NCI-H2196 treated with DMSO at 0.1 percent for 48 hours (cell line): ENCODE results near the gene CNTNAP2.

Experiments
- DNase-seq: peaks from one replicate; lab custom pipeline; 2025; ENCODE audit not compliant: unreplicated experiment; lab: John Stamatoyannopoulos, UW

The CNTNAP2 gene

DNA sequence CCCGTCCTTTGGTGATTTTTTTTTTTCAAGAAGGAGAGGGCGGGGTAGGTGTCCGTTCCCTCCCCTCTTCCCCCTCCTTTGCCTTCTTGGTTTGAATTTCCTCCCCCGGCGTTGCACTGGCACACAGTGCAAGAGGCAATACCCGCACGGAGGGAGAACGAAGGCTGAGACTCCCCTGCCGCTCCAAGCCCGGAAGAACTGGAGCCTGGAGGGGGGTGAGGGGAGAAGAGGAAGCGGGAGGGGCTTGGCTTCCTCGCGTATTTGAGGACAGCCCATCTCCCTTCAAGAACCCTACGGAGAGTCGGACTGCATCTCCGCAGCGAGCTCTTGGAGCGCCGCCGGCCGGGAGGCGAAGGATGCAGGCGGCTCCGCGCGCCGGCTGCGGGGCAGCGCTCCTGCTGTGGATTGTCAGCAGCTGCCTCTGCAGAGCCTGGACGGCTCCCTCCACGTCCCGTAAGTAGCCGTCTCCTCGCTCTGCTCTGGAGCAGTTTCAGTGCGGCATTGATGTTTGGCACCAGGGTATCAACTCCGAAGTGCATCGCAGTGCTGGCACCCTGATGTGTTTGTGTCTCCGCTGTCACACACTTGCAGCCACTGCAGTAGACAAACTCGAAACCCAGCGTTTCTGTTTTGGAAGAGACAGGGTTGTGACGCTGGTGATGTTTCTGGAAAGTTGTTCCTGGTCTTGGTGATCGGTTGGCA is at the start of gene CNTNAP2:
Gene CNTNAP2 (plus strand): TSS at position 281 of the 702 bp plus-strand sequence. CDS start 76 bp downstream, at position 357.
- DNase-seq, result peak; percentile 74

DNA sequence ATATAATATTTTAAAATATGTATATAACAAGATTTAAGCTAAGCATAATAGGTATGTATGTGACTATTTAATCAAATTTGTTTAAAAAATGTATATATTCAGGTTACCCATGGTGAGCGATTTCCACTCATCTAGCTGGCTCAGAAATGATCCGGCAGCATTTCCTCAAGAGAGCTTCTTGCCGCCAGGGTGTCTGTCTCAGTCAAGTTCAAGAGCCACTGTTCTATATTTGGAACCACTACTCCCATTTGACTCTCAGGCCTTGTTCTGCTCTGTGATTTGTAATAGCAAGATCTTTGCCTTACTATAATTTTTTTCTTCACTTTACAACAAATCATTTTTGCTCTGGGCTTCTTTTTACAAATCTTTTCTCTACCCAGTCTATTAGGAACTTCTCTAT is 48.7 kb upstream of the CNTNAP2 start:
- no peak for DNase-seq

DNA sequence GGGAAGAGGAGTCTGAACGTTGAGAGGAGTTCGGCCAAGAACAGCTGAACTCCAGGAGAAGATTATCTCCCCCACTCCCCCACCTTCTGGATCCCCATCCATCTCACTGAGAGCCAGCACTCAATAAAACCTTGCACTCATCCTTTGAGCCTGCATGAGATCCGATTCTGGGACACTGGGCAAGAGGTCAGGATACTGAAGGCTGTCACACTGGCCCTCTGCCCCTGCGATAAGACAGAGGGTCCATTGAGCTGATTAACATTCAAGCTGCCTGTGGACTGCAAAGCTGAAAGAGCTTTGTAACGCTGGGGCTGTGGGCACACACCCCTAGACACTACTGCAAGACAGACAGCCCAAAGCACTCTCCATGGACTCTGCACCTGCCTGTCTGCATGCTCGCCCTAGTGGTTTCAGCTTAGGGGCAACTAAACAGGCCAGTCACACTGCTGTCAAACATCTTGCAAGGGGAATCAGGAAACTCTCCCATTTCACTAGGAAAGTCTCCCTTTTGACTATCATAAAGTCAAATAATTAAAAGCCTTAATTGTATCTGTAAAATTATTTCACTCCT is 42.3 kb upstream of the CNTNAP2 start:
- DNase-seq, result no peak

DNA sequence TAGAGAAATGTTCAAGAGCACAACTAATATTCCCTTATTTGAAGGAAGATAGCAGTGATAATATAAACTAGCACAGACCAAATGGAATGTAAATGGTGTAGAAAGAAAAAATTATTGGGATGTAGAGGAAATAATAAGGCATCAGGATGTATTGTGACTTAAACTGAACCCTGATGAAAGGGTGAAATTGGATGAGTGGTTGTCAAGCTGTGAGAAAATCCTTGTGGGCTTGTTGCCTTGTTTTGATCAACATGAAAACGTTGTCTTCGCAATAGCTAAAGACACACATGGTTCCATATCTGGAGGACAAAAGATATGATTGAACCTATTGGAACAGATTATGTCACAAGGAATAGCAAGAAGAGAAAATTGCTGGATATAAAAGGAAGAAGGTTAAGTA is 40.3 kb upstream of the CNTNAP2 start:
- DNase-seq, result no peak

DNA sequence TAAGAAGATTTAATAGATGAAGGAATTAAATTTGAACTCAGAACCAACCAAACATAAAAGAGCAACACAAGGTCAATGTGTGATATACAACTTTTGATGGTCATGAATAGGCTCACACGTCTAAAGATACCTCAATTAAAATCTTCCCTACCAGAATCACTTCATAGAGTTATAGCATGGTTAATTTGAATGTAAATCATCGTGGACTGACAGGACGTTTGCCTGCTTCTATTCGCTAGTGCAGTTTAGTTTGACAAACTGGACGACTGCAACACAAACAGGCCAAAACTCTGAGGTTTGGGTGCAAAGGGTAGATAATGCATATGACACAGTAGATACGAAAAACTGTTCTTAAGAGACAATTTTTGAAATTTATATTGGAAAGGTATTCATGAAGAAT is 32.5 kb upstream of the CNTNAP2 start:
- no peak for DNase-seq

DNA sequence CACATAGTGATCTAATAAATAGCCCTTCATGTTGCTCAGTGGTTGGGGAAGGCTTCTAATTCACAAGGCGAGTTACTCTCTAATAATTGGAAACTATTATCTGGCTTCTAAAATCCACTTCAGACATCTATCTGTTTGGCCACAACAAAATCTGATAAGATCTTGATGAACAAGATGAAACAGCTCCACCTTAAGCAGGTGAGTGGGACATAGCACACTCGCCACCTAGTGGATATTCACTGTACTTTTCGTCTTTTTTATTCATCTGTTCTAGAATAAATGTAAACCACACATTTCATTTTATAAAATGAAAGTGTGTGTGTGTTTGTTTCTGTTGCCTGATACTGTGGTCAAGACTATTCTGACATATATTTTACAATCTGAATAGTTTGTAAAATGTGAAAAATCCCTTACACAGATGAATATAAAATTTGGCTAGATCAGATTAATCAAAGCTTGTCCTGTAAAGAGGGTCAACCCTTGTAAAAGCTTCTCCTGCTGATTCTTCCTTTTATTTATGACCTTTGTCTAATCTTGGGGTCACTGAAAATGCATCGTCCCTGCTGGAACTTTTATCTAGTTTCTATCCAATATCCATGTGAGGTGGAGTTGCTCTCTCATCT is 26.5 kb upstream of the CNTNAP2 start:
- peak; percentile 62 for DNase-seq

DNA sequence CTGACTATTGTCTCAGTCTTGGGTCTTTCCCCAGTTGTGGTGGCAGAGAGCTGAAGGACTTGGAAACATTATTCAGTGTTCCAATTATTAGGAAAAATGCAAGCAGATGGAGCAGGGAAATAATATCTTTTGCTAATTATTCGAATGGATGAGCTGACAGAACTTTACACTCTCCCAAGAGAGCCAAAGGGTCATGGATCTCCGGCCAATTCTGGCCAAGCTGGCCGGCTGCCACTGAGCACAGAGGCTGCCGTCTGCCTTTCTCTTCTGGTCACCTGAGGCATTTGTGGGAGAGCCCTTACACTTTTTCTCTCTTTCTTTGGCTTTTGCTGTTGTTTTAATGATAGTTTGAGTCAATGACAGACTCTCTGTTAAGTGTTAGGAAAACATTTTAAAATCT is 22.2 kb upstream of the CNTNAP2 start:
- DNase-seq, result no peak

DNA sequence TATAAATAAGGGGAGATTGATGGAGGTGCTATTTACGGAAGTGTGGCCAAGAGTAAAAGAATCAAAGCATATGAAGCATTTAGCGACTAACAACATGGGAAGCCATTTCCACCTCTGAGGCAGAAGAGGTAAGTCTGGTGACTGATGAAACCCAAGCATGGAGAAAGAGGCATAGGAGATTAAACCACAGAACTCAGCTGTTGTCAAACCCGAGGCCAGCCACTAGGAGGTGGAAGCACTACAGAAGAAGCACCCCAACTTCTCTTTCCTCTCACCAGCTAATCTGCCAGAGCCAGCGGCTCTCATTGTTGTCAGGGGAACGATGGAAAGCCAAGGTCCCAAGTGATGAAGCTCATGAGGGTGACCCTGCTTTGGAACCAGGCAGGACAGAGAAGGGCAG is 19.6 kb upstream of the CNTNAP2 start:
- no peak for DNase-seq

DNA sequence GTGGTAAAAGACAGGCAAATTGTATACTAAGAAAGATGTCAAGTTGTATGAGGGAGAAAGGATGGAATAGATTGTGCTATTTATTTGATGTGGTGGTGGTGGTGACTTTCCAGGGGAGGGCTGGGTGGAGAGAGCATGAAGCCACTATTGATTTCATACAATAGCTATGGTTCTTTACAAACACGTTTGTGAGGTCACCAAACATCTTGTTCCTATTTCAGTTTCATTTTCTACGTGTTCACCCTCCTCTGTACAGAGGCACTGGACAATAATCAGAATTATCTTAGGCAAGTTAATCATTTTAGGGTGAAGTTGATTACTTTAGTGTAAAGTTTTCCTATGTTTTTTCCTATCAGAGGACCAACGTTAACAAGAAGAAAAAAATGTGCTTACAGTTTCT is 10.3 kb upstream of the CNTNAP2 start:
- DNase-seq, result no peak

DNA sequence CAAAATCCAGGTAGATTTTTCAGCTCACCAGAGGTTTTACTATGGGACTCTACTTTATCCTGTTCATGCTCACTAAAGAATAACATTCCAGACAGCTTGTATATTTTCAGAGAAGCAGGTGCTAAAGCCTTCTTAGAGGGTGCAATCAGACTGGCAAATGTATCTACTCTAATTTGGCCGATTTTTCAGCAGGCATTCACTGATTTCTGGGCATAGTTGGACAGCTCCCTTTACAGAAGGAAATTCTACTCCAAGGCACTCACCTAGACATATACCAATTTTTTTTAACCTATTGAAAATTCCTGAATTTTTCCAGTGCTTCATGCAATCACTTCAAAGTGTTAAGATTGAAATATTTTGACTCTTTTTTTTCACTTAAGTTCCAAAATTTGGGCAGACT is 3.8 kb upstream of the CNTNAP2 start:
- DNase-seq, result no peak

DNA sequence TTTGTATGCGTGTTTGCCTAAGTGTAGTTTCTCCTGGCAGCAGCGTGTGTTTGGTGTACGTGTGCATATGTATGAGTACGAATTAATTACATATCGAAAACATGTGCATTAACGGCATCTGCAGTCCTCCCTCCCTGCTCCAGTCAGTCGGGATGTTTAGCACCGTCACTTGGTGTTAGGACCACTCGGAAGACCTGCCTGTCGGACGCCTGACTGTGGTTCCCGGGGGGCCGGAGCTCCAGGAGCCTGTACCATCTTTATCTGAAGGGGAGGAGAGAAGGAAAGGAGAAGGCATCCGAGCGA is 1.1 kb upstream of the CNTNAP2 start:
- peak; percentile 63 for DNase-seq

DNA sequence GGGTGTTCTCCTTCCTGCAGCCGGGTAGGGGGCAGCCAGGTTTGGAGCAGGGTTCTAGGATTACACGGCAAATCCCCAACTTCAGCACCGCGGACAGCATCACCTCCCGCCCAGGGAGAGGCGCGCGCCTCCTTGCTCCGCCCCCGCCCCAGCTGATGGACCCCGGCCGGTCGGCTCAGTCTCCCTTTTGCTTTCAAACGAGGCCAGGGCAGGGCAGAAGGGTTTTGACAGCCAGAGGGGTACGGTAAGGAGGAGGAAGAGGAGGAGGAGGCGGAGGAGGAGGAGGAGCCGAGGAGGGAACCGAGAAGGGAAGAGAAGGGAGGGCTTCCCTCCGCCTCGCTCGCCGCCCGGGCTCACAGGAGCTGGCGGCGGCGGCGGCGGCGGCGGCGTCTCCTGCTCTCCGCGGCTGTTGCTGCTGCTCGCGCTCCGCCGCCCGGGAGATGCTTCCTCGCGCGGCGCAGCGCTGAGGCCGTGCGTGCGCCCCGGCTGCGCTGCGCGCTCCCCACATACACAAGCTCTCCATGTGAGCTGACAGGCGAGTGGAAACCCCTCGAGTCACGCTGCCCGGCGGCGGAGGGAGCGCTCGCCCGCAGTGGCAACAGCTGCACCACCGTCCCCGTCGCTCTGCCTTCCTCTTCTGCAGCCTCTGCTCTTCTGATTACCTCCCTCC is 615 bp upstream of the CNTNAP2 start:
- peak; percentile 68 for DNase-seq

DNA sequence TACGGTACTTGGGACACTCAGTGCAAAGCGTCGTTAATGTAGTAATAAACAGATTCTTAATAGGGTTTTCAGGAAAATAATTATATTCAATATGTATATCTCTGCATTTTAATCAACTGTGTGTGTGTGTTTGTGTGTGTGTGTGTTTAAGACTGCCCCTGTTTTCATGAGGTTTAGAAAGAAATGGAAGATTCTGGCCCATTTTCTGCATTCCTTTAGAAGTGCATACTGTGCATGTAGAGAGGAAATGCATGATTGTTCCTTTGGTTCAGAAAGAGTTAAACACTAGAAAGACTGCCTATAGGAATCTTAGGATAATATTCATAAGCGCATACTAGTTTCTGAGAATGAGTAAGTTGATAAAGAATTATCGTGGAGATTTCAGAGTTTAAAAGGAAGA is 975 bp downstream of the CNTNAP2 start:
- DNase-seq, result no peak

DNA sequence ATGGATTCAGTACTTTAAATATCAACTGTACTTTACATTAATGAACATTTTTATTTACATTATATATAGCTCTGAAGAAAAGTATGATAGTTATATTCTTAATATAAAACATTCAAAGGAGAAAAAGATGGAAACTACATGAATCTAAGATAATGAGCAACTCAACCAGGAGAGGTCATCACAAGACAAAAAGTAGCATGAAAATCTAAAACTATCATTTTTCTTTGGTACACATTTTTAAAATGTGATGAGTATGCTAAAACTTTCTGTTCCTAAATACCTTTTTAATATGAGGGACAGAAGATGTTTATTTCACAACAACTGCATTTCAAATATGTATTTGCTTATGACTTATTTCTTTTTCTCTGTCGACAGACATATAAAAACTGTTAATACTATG is 2.4 kb downstream of the CNTNAP2 start:
- peak; percentile 12 for DNase-seq

DNA sequence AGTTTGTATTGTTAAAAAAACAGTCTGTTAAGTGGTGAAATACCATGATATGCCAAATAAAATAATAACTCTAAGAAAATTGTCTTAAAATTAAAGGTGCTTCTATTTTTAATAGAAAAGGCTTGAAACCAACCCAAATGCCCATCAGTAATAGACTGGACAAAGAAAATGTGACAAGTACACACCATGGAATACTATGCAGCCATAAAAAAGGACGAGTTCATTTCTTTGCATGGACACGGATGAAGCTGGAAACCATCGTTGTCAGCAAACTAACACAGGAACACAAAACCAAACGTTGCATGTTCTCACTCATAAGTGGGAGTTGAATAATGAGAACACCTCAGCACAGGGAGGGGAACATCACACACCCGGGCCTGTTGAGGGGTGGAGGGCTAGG is 7.1 kb downstream of the CNTNAP2 start:
- no peak for DNase-seq

DNA sequence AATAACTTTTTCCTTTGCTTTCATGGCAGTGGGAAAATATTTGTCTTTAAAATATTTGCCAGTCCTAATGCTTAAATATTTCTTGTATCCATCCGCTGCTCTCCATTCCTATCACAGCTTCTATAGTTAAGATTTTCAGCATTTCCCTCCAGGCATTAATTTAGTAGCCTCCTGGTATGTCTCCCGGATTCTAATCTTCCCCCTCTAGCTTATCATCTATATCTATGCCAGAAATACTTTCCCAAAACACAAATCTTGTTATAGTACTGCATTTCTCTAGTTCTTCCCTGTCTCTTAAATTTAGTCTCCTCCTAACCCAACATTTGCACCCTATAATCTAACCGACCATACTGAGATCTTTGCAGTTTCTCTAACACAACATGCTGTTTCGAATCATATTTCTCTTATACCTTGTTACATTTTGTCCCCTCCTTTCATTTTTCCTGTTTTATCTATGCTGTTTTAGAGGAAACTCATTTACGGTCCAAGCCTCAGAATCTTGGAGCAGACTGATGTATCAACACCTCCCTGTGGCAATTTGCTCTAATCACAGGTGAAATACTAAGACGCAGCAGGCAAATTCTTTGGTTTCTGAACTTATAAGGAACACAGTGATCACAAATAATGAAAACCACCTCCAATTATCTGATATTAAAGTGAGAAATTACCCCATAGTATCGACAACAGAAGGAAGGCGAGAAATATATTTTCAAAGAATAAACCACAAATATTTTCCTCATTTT is 10.3 kb downstream of the CNTNAP2 start:
- DNase-seq, result no peak

DNA sequence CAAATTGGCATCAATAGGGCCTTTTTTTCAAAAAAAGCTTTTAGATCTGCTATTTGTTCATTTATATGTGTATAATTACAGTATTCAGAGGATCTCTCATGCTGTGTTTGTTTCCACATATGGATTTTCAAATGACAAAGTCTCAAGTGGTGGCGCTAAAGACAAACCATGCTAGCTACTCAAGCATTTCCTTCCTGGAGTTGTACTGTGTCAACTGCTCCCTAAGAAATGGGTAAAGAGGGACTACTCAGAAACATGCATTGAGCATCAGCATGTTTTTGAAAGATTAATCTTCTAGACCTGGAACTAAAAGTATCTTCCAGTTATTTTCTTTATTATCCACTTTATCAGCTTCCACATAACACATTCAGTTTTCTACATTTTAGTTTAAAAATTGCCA is 12.7 kb downstream of the CNTNAP2 start:
- no peak for DNase-seq

DNA sequence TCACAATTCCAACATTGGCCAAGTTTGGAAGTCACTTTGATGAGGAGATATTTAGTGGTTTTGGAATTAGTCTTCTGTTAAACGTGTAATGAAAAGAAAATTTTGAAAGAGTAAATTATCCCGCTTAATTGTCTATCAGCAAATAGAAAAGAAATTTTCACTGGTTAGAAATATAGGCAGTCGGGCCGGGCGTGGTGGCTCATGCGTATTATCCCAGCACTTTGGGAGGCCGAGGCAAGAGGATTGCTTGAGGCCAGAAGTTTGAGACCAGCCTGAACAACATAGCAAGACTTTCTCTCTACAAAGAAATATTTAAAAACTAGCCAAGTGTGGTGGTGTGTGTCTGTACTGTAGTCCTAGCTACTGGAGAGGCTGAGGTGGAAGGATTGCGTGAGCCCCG is 13.4 kb downstream of the CNTNAP2 start:
- no peak for DNase-seq

DNA sequence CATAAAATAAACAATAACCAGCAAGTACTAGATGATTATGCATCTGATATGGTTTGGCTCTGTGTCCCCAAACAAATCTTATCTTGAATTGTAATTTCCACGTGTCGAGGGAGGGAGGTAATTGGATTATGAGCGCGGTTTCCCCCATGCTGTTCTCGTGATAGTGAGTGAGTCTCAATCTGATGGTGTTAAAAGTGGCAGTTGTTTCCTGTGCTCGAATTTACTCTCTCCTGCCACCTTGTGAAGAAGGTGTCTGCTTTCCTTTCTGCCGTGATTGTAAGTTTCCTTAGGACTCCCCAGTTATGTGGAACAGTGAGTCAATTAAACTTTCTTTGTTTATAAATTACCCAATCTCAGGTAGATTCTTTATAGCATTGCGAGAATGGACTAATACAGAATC is 15.1 kb downstream of the CNTNAP2 start:
- DNase-seq, result no peak

DNA sequence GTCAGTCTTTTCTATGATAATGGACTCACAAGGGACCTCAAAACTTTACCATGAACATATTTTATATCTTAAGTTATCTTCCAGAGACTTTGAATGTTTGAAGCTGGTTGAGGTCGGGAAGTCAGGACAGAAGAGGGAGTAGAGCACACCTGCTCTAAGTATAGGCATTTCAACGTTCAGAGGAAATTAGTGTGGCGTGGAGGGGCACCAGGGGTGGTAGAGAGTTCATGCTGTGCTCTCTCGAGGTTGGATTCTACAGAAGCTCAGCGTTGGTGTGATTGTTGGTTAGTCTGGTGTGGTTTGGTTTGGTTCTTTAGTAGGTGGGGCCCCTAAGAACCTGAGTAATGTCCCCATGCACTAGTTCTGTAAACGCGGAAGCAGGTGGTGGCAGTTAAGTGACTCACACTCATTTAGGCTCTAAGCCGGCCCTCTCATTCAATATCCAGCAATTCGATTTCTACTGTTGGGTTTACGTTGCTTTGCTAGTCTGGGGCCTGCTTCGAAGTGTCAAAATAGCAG is 19.8 kb downstream of the CNTNAP2 start:
- DNase-seq, result no peak

DNA sequence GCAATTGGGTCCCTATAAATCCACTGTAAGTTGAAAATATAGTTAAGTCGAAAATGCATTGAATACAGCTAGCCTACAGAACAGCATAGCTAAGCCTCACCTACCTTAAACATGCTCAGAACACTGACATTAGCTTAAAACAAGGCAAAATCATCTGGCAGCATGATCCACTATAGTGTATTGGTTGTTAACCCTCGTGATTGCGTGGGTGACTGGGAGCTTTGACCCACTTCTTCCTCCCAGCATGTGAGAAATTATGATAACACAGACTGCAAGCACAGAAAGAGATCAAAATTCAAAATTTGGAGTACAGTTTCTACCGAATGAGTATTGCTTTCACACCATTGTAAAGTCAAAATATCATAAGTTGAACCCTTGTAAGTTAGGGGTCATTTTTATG is 22.3 kb downstream of the CNTNAP2 start:
- DNase-seq, result no peak
